Measurements from ENCODE around the gene ADARB1.
"Not testable (repeated sequence)": the region's sequence is repeated elsewhere in the genome, so short reads cannot be mapped to it uniquely, and the experiment has no call there.

ADARB1 gene

DNA sequence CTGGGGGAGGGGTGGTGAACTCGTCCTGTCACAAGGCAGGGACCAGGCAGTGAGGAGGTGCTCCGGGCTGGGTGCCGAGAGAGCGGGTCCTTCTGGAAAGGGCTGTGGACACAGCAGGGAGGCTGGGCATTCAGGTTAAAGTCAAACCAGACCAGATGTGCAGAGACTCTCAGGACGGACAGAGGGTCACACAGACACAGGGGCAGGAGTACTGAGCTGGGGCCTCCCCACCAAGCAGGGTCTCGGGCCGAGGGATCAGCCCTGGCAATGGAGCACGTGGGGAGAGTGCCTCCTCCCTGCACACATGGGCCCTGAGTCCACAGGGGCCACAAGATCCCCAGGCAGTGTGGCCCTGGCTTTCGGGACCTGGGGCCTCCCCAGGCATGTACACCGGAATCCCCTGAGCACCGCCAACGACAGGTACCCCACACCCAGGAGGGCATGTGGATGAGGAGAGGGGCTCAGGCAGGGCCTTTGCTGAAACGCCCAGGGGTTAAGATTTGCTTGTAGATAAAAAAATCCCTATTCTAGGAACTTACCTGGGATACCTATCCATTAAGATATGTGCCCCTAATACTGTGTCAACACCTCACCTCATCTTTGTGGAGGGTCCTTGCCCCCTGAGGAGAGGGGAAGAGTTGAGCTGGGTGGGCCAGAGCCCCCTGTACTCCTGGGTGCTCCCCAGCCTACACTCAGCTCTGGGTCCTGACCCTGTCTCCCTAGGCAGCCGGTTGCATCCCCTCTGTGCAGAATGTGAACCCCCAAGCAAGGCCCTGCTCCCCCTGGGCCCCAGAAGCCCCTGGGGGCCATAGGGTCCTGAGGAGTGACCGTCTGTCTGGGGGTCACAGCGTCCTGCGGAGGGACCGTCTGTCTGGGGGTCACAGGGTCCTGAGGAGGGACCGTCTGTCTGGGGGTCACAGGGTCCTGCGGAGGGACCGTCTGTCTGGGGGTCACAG, 46.9 kb upstream of the ADARB1 start:
- no peak overlapping the region for H2BK15ac ChIP-seq (ENCODE audit: low read depth, poor library complexity, severe bottlenecking)
- no peak overlapping the region for H3K4me3 ChIP-seq (ENCODE audit: insufficient read depth in 1 of 2, low read depth in 1 of 2, low read length in 2 of 2)
- no peak overlapping the region for H3K9ac ChIP-seq (ENCODE audit: low read length)
- H3K4me1 ChIP-seq (ENCODE audit: control insufficient read depth, insufficient read depth, low read depth, low read length): peaks cover 40% of the 10 kb centered on the region
- peaks cover 0 to 32% of the 10 kb centered on the region in 2 experiments for H3K27me3 ChIP-seq (ENCODE audit: control insufficient read depth in 1 of 2, insufficient read depth in 1 of 2, low read length in 2 of 2)
- H2BK5ac ChIP-seq (ENCODE audit: low read depth, low read length, poor library complexity, severe bottlenecking): no peak overlapping the region
- peak overlapping the region; percentile 26 for H2AK5ac ChIP-seq (ENCODE audit: low read length, severe bottlenecking)
- no peak overlapping the region for H4K8ac ChIP-seq (ENCODE audit: low read length)
- H3K4me2 ChIP-seq (ENCODE audit: low read length, poor library complexity, severe bottlenecking): no peak overlapping the region
- H3K79me1 ChIP-seq (replicated peaks; ENCODE audit: low read length, poor library complexity, severe bottlenecking): no peaks in the 10 kb centered on the region
- no peak overlapping the region for H4K91ac ChIP-seq (ENCODE audit: low read length)
- peaks cover 0 to 3% of the 10 kb centered on the region in 2 experiments for H3K36me3 ChIP-seq (ENCODE audit: control insufficient read depth in 1 of 2, insufficient read depth in 2 of 2, low read depth in 1 of 2, low read length in 2 of 2)
- 91% methylated on average over 19 of the region's 21 CpGs for whole genome bisulfite sequencing
- no peak overlapping the region for H2BK120ac ChIP-seq (ENCODE audit: low read depth, low read length)
- H3K9me3 ChIP-seq (ENCODE audit: control insufficient read depth, low read length): peaks cover 8% of the 10 kb centered on the region
- H3K18ac ChIP-seq (ENCODE audit: low read depth in 1 of 2, low read length in 2 of 2): no peak overlapping the region
- H3K27ac ChIP-seq (ENCODE audit: low read length, poor library complexity, severe bottlenecking): no peak overlapping the region
- no peak overlapping the region for H3K4ac ChIP-seq (ENCODE audit: low read depth in 1 of 2, low read length in 2 of 2)
- peak overlapping the region in 1 of 2 experiments; percentile 26 for H3K14ac ChIP-seq (ENCODE audit: low read length in 2 of 2)
- H2BK12ac ChIP-seq (ENCODE audit: low read length in 2 of 2): no peak overlapping the region
- no peak overlapping the region for H3K23ac ChIP-seq (ENCODE audit: low read length in 2 of 2)
- DNase-seq: no peak
- no peak overlapping the region for H2AFZ ChIP-seq (ENCODE audit: low read depth, low read length)

DNA sequence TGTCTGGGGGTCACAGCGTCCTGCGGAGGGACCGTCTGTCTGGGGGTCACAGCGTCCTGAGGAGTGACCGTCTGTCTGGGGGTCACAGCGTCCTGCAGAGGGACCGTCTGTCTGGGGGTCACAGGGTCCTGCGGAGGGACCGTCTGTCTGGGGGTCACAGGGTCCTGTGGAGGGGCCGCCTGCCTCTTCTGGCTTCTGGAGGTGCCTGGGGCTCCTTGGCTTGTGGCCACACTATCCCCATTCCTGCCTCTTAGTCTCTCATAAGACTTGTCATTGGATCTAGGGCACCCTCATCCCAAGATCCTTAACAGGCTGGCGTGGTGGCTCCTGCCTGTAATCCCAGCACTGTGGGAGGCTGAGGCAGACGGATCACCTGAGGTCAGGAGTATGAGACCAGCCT, 45.7 kb upstream of the ADARB1 start:
- not testable (repeated sequence) for H3K36me3 ChIP-seq (ENCODE audit: control insufficient read depth in 1 of 2, insufficient read depth in 2 of 2, low read depth in 1 of 2, low read length in 2 of 2); H4K91ac ChIP-seq (ENCODE audit: low read length); H3K14ac ChIP-seq (ENCODE audit: low read length in 2 of 2); H3K4me2 ChIP-seq (ENCODE audit: low read length, poor library complexity, severe bottlenecking); H2AK5ac ChIP-seq (ENCODE audit: low read length, severe bottlenecking); H4K8ac ChIP-seq (ENCODE audit: low read length); DNase-seq; H3K4me3 ChIP-seq (ENCODE audit: insufficient read depth in 1 of 2, low read depth in 1 of 2, low read length in 2 of 2); H3K4ac ChIP-seq (ENCODE audit: low read depth in 1 of 2, low read length in 2 of 2); H3K23ac ChIP-seq (ENCODE audit: low read length in 2 of 2); H3K27ac ChIP-seq (ENCODE audit: low read length, poor library complexity, severe bottlenecking); H2BK5ac ChIP-seq (ENCODE audit: low read depth, low read length, poor library complexity, severe bottlenecking); H3K9me3 ChIP-seq (ENCODE audit: control insufficient read depth, low read length); H3K79me1 ChIP-seq (replicated peaks; ENCODE audit: low read length, poor library complexity, severe bottlenecking); H3K18ac ChIP-seq (ENCODE audit: low read depth in 1 of 2, low read length in 2 of 2); H2AFZ ChIP-seq (ENCODE audit: low read depth, low read length); H3K9ac ChIP-seq (ENCODE audit: low read length); H2BK15ac ChIP-seq (ENCODE audit: low read depth, poor library complexity, severe bottlenecking); H2BK12ac ChIP-seq (ENCODE audit: low read length in 2 of 2); H2BK120ac ChIP-seq (ENCODE audit: low read depth, low read length)
- Histone ChIP-seq H3K4me1 (ENCODE audit: control insufficient read depth, insufficient read depth, low read depth, low read length) (peaks cover 40% of the 10 kb centered on the region), H3K27me3 (ENCODE audit: control insufficient read depth in 1 of 2, insufficient read depth in 1 of 2, low read length in 2 of 2) (peaks cover 0 to 40% of the 10 kb centered on the region in 2 experiments)
- 98% methylated on average over 11 of the region's 12 CpGs for WGBS

DNA sequence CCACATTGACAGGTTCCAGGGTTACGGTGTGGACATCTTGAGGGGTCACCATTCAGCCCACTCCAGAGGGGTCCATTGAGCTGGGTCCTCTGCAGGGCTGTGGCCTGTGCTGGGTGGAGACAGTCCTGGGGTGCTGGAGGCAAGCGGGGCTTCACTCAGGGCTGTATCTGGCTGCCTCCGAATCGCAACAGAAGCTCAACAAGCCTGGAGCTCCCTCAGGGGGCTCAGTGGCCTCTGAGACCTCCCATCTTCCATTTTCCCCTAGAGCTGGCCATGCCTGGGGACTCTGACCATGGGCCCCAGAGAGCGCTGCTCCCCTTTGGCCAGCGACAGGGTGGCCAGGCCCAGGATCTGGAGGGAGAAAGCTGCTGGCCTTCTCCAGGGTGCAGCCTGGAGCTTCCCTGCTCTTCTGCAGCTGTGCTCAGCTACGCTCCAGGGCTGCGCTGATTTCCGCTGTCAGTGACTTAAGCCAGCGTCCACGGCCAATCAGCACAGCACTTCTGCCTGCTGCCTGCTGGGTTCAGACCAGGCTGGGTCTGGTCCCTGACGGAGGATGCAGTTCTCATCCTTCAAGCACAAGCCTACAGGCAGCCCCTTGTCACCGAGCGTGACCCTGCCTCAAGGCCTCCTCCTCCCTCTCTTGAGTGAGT, 45.0 kb upstream of the ADARB1 start:
- Histone ChIP-seq H2BK120ac (ENCODE audit: low read depth, low read length) (no peak overlapping the region), H4K8ac (ENCODE audit: low read length) (peak overlapping the region; percentile 27), H2AFZ (ENCODE audit: low read depth, low read length) (no peak overlapping the region), H3K27ac (ENCODE audit: low read length, poor library complexity, severe bottlenecking) (no peak overlapping the region), H2BK15ac (ENCODE audit: low read depth, poor library complexity, severe bottlenecking) (no peak overlapping the region), H3K18ac (ENCODE audit: low read depth in 1 of 2, low read length in 2 of 2) (no peak overlapping the region), H3K23ac (ENCODE audit: low read length in 2 of 2) (no peak overlapping the region), H2BK5ac (ENCODE audit: low read depth, low read length, poor library complexity, severe bottlenecking) (no peak overlapping the region), H4K91ac (ENCODE audit: low read length) (no peak overlapping the region), H3K27me3 (ENCODE audit: control insufficient read depth in 1 of 2, insufficient read depth in 1 of 2, low read length in 2 of 2) (peaks cover 0 to 47% of the 10 kb centered on the region in 2 experiments), H2AK5ac (ENCODE audit: low read length, severe bottlenecking) (no peak overlapping the region), H3K9ac (ENCODE audit: low read length) (no peak overlapping the region), H3K4me3 (ENCODE audit: insufficient read depth in 1 of 2, low read depth in 1 of 2, low read length in 2 of 2) (no peak overlapping the region), H3K9me3 (ENCODE audit: control insufficient read depth, low read length) (peaks cover 2% of the 10 kb centered on the region), H3K4me2 (ENCODE audit: low read length, poor library complexity, severe bottlenecking) (no peak overlapping the region), H3K36me3 (ENCODE audit: control insufficient read depth in 1 of 2, insufficient read depth in 2 of 2, low read depth in 1 of 2, low read length in 2 of 2) (peaks cover 0 to 3% of the 10 kb centered on the region in 2 experiments), H3K4me1 (ENCODE audit: control insufficient read depth, insufficient read depth, low read depth, low read length) (peaks cover 45% of the 10 kb centered on the region), H3K79me1 (replicated peaks; ENCODE audit: low read length, poor library complexity, severe bottlenecking) (no peaks in the 10 kb centered on the region), H3K14ac (ENCODE audit: low read length in 2 of 2) (no peak overlapping the region), H2BK12ac (ENCODE audit: low read length in 2 of 2) (no peak overlapping the region), H3K4ac (ENCODE audit: low read depth in 1 of 2, low read length in 2 of 2) (no peak overlapping the region)
- peak; percentile 45 for DNase-seq
- WGBS: 60% methylated on average over 14 of the region's 14 CpGs
